HFFc6 (cell line): Measurements from ENCODE around the gene RIIAD1. TPM values are rescaled to one million over a fixed set of nuclear protein-coding genes. Genes with fewer than 3 reads are reported as not detected.

Experiments
- DNase-seq: peaks from one replicate; pipeline ENCODE4 v3.0.0-alpha.2; 2018
- H3K27ac Mint-ChIP-seq: 2 replicates; pipeline ENCODE4 v1.8.0; 2020; ENCODE audit warnings: mild to moderate bottlenecking, mixed read lengths
- H3K27me3 Mint-ChIP-seq: 2 replicates; pipeline ENCODE4 v1.8.0; 2021; ENCODE audit warnings: mild to moderate bottlenecking, moderate library complexity, mixed read lengths; ENCODE audit not compliant: insufficient read depth
- H3K36me3 Mint-ChIP-seq: 2 replicates; pipeline ENCODE4 v1.8.0; 2021; ENCODE audit warnings: low read depth, mixed read lengths
- H3K4me1 Mint-ChIP-seq: 2 replicates; pipeline ENCODE4 v1.8.0; 2020; ENCODE audit warnings: low read depth, mixed read lengths
- H3K4me3 Mint-ChIP-seq: 2 replicates; pipeline ENCODE4 v1.8.0; 2020; ENCODE audit warnings: mild to moderate bottlenecking, moderate library complexity, mixed read lengths
- H3K9me3 Mint-ChIP-seq: 2 replicates; pipeline ENCODE4 v1.8.0; 2020; ENCODE audit warnings: mild to moderate bottlenecking, mixed read lengths
- CTCF ChIP-seq: fragments of 200-600 bp; sonication (generic); IDR thresholded peaks from 2 replicates; pipeline ENCODE4 v1.5.0; 2021; ENCODE audit warnings: antibody characterized with exemption, mild to moderate bottlenecking
- total RNA-seq, 6 experiments: library from RNA; stranded (reverse); fragmentation: NEBNext Ultra II Directional; extraction: Animal tissue kit (Norgen Biotek cat#: 25700); gene quantifications; 2 replicates in 1 of 6; 3 replicates in 5 of 6; pipeline ENCODE4 v1.2.3, GENCODE V29; 2021

The RIIAD1 gene
- total RNA-seq, 6 experiments from 2014 or later, result not detected

GRCh38 chr1:151715726-151716404 lies 5.5 kb upstream of the RIIAD1 start:
- DNase-seq, result no peak
- Mint-ChIP-seq H3K36me3 (no peaks in the 10 kb centered on the region), H3K27ac (no peak overlapping the region), H3K9me3 (no peaks in the 10 kb centered on the region), H3K4me3 (no peak overlapping the region), H3K27me3 (peaks cover 57% of the 10 kb centered on the region), H3K4me1 (peaks cover 14% of the 10 kb centered on the region)
- TF ChIP-seq CTCF, result peak; percentile 42; the same call in 1 of the 2 replicates

- H3K27me3 Mint-ChIP-seq, result peaks cover 60% of the 10 kb centered on the region
- no peaks in the 10 kb centered on the region for H3K36me3 Mint-ChIP-seq
- DNase-seq, result no peak
- no peak overlapping the region for H3K27ac Mint-ChIP-seq
- no peak for TF ChIP-seq CTCF
- H3K4me1 Mint-ChIP-seq, result peaks cover 18% of the 10 kb centered on the region
- no peak overlapping the region for H3K4me3 Mint-ChIP-seq
- no peaks in the 10 kb centered on the region for H3K9me3 Mint-ChIP-seq
Observed at GRCh38 chr1:151716405-151716762, 4.9 kb upstream of the RIIAD1 start.

- Mint-ChIP-seq H3K9me3 (no peaks in the 10 kb centered on the region), H3K4me1 (peaks cover 24% of the 10 kb centered on the region), H3K27me3 (peaks cover 65% of the 10 kb centered on the region), H3K27ac (no peak within 1 kb of the TSS), H3K4me3 (no peak within 1 kb of the TSS), H3K36me3 (no peaks in the 10 kb centered on the region)
- no peak for DNase-seq
- TF ChIP-seq CTCF, result no peak
Observed at GRCh38 chr1:151716771-151717631, 4.3 kb upstream of the RIIAD1 start, which contains the start of gene CELF3. Gene CELF3, minus strand, starts transcription at chr1:151716803. Its CDS starts 783 bp downstream, at chr1:151716020.

- TF ChIP-seq CTCF, result no peak
- no peaks in the 10 kb centered on the region for H3K36me3 Mint-ChIP-seq
- H3K9me3 Mint-ChIP-seq, result no peaks in the 10 kb centered on the region
- H3K27ac Mint-ChIP-seq, result no peak overlapping the region
- DNase-seq, result no peak
- no peak overlapping the region for H3K4me3 Mint-ChIP-seq
- peaks cover 68% of the 10 kb centered on the region for H3K27me3 Mint-ChIP-seq
- peaks cover 26% of the 10 kb centered on the region for H3K4me1 Mint-ChIP-seq
Observed at GRCh38 chr1:151718011-151718431, 3.3 kb upstream of the RIIAD1 start.

GRCh38 chr1:151718666-151719065 lies 2.7 kb upstream of the RIIAD1 start:
- H3K27me3 Mint-ChIP-seq, result peaks cover 70% of the 10 kb centered on the region
- no peaks in the 10 kb centered on the region for H3K9me3 Mint-ChIP-seq
- no peak for TF ChIP-seq CTCF
- DNase-seq, result no peak
- H3K4me1 Mint-ChIP-seq, result peaks cover 26% of the 10 kb centered on the region
- H3K4me3 Mint-ChIP-seq, result no peak overlapping the region
- no peaks in the 10 kb centered on the region for H3K36me3 Mint-ChIP-seq
- no peak overlapping the region for H3K27ac Mint-ChIP-seq
